ENCODE measurements around the gene AKT1.
"Not testable (repeated sequence)": the region's sequence is repeated elsewhere in the genome, so short reads cannot be mapped to it uniquely, and the experiment has no call there.

AKT1 gene

DNA sequence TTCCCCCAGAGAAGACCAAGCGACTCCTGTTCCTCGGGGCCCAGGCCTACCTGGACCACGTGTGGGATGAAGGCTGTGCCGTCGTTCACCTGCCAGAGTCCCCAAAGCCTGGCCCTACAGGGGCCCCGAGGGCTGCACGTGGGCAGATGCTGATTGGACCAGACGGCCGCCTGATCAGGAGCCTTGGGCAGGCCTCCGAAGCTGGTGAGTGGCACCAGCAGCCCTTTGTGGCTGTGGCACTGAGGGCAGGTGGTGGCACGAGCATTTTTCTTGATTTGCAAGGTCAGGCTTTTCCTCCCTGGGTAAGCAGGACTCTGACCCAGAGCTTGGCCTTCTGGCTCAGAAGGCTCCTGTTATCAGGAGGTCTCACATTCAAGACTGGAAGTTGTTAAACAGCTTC, 39.9 kb downstream of the AKT1 start:
- DNase-seq (ENCODE audit: low spot score in 2 of 2) (no peak), ATAC-seq (ENCODE audit: low read depth) (no peak)
- H3K4me3 Mint-ChIP-seq = no peak overlapping the region
- no peak overlapping the region for H3K27ac Mint-ChIP-seq
- H3K9me3 Mint-ChIP-seq = no peaks in the 10 kb centered on the region
- peaks cover 25% of the 10 kb centered on the region for H3K4me1 Mint-ChIP-seq
- no peaks in the 10 kb centered on the region for H3K27me3 Mint-ChIP-seq
- H3K36me3 Mint-ChIP-seq = peaks cover 18% of the 10 kb centered on the region

DNA sequence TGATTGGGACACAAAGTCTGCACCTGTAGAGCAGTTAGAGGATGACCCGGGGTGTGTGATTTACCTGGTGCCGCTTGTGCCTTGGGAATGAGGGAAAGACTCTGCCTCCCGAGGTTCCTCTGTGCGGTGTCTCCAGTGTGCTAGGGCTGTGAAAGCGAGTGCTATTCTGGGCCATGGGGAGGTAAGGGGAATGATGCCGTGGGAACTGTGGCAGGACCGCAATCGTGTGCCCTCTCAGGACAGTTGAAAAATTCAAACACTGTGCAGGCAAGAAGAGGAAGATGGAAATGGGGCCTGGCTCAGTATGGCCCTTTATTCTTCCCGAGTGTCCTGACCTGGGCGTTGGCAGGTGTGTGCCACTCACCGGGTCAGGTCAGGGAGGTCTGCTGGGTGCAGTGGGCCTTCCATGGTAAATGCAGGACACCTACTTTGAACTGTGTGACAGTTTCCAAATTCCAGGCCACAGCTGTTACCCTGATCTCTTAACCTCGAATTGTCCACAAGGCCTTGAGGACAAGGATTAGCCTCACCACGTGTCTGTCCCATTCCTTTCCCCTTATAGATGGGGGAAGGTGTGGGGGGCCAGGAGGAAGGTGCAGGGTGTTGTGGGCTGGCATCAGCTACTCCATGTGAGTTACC, 41.2 kb downstream of the AKT1 start:
- ATAC-seq (ENCODE audit: low read depth) = no peak
- Mint-ChIP-seq H3K9me3 (no peaks in the 10 kb centered on the region), H3K27ac (peak overlapping the region; percentile 92), H3K4me1 (peaks cover 25% of the 10 kb centered on the region), H3K27me3 (no peaks in the 10 kb centered on the region), H3K36me3 (peaks cover 12% of the 10 kb centered on the region), H3K4me3 (peak overlapping the region; percentile 81)
- DNase-seq (ENCODE audit: low spot score in 2 of 2) = no peak

DNA sequence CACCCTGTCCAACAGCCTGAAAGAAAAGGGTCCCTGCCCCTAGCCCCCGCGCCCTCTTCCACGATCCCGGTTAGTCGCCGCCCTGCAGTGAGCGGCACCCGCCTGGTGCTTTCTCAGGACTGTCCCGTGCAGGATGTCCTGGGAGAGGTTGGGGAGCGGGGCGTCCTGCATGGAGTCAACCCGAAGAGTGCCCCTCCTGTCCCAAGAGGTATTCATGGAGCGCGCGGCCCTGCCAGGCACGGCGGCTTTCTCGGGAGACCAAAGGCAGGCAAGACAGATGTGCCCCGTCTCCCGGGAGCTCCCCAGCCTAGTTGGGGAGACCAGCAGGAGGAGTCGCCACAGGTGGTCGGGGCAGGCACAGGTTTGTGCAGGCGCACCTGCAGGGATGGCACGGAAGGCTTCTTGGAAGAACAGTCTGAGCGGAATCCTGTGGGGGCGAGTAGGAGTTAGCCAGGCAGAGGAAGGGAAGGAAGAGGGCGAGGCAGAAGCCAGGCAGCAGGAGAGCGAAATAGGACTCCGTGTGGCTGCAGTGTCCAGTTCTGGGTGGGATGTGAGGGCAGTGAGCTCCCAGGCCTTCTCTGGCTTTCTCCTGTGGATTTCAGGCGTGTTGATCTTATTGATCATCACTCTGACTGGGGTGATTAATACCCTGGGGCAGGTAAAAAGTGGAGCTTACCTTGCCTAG, 41.9 kb downstream of the AKT1 start:
- H3K4me1 Mint-ChIP-seq = peaks cover 31% of the 10 kb centered on the region
- H3K27ac Mint-ChIP-seq = peak overlapping the region; percentile 92
- no peak for ATAC-seq (ENCODE audit: low read depth)
- no peaks in the 10 kb centered on the region for H3K9me3 Mint-ChIP-seq
- H3K27me3 Mint-ChIP-seq = peaks cover 2% of the 10 kb centered on the region
- H3K4me3 Mint-ChIP-seq = peak overlapping the region; percentile 81
- DNase-seq (ENCODE audit: low spot score in 2 of 2) = no peak
- peaks cover 8% of the 10 kb centered on the region for H3K36me3 Mint-ChIP-seq

DNA sequence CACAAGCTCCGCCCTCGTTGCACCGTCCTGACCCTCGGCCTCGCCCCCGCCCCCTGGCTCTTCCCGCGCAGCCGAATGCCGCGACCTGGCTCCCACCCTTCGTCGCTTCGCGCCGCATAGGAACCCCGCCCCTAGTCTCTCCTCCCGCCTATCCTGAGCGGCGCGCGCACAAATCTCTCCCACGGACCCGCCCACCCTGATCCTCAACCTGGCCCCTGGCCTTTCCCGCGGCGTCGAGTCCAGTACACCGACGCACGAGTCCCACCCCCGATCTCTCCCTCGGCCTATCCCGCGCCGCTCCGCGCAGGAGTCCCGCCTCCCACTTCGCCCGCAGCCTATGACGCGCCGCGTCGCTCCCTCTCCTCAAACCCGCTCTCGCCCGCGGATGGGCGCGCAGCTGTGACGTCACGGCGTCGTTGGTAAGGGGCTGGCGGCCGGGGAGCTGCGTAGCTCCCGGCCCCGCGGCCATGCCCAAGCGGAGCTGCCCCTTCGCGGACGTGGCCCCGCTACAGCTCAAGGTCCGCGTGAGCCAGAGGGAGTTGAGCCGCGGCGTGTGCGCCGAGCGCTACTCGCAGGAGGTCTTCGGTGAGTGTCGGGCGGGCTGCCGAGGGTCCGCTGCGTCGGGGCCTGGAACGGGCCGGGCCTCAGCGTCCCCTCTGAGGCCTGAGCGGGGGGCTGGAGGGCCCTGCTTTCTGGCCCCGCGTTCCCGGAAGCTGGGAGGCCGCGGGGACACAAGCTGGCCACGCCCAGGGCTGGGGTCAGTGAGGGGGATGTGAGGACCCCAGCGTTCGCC, 42.6 kb downstream of the AKT1 start, which contains the start of gene SIVA1:
SIVA1 (plus strand) TSS at position 413 of the 793 bp plus-strand sequence; CDS start at position 468, 55 bp downstream.
- Mint-ChIP-seq H3K4me3 (peak within 1 kb of the TSS; percentile 81), H3K9me3 (no peaks in the 10 kb centered on the region), H3K27me3 (peaks cover 2% of the 10 kb centered on the region), H3K4me1 (peaks cover 31% of the 10 kb centered on the region), H3K36me3 (peaks cover 8% of the 10 kb centered on the region), H3K27ac (peak within 1 kb of the TSS; percentile 92)
- ATAC-seq (ENCODE audit: low read depth) (peak; percentile 83), DNase-seq (ENCODE audit: low spot score in 2 of 2) (peak; percentile 98 to 99)

DNA sequence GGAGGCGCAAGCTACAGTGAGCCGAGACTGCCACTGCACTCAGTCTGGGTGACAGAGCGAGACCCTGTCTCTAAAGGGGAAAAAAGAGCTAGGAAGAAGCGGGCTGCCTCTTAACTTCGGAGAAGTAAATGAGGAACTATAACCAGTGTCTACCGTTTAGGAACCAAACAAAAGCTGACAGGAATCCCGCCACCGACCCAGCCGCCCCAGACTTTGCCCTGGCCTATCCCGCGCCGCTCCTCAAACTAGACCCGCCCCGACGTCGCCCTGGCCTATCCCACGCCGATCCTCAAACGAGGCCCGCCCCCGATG, 43.2 kb downstream of the AKT1 start:
- peaks cover 6% of the 10 kb centered on the region for H3K36me3 Mint-ChIP-seq
- ATAC-seq (ENCODE audit: low read depth) = peak; percentile 79
- peaks cover 2% of the 10 kb centered on the region for H3K27me3 Mint-ChIP-seq
- H3K27ac Mint-ChIP-seq = peak overlapping the region; percentile 92
- no peak for DNase-seq (ENCODE audit: low spot score in 2 of 2)
- peak overlapping the region; percentile 81 for H3K4me3 Mint-ChIP-seq
- H3K9me3 Mint-ChIP-seq = no peaks in the 10 kb centered on the region
- H3K4me1 Mint-ChIP-seq = peaks cover 28% of the 10 kb centered on the region

DNA sequence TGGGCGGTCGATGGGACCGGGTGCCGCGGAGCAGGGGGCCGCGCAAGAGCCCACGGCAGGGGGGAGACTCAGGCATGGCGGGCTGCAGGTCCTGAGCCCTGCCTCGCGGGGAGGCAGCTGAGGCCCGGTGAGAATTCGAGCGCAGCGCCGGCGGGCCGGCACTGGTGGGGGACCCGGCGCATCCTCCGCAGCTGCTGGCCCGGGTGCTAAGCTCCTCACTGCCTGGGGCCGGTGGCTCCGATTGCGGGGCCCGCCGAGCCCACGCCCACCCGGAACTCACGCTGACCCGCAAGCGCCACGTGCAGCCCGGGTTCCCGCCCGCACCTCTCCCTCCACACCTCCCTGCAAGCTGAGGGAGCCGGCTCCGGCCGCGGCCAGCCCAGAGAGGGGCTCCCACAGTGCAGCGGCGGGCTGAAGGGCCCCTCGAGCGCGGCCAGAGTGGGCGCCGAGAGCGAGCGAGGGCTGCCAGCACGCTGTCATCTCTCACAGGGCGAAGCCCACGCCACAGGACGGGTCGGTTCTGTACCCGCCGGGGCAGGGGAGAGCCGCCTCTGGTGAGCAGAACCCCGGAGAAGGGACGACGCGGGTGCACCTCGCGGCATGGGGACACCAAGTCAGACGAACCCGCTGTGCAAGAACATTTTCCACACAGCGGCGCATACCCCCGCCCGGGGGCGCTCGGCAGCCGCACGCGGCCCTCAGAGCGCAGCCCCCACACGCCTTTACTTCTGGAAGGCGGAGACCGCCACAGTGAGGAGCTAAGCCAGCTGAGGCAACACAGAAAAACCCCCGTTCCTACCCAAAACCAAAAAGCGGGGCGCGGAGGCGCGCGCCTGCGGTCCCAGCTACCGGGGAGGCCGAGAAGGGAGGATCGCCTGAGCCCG, 43.8 kb downstream of the AKT1 start:
- H3K27ac Mint-ChIP-seq = peak overlapping the region; percentile 92
- H3K4me3 Mint-ChIP-seq = peak overlapping the region; percentile 81
- ATAC-seq (ENCODE audit: low read depth) = no peak

DNA sequence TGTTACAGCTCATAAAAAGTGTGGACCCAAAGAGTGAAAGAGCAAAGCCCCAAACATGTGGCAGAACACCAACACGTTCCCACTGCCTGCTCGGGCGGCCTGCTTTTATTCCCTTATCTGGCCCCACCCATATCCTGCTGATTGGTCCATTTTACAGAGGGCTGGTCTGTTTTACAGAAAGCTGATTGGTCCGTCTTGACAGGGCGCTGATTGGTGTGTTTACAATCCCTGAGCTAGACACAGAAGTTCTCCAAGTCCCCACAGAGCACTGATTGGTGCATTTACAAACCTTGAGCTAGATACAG, 44.8 kb downstream of the AKT1 start:
- H3K27me3 Mint-ChIP-seq; H3K36me3 Mint-ChIP-seq; DNase-seq (ENCODE audit: low spot score in 2 of 2); H3K9me3 Mint-ChIP-seq; H3K27ac Mint-ChIP-seq; ATAC-seq (ENCODE audit: low read depth): not testable (repeated sequence)
- peak overlapping the region; percentile 46 for H3K4me3 Mint-ChIP-seq
- peaks cover 27% of the 10 kb centered on the region for H3K4me1 Mint-ChIP-seq

More for the DNA sequence above, 43.8 kb downstream of the AKT1 start:
- peaks cover 6% of the 10 kb centered on the region for H3K36me3 Mint-ChIP-seq
- no peak for DNase-seq (ENCODE audit: low spot score in 2 of 2)
- no peaks in the 10 kb centered on the region for H3K9me3 Mint-ChIP-seq
- H3K27me3 Mint-ChIP-seq = peaks cover 2% of the 10 kb centered on the region
- peaks cover 26% of the 10 kb centered on the region for H3K4me1 Mint-ChIP-seq

DNA sequence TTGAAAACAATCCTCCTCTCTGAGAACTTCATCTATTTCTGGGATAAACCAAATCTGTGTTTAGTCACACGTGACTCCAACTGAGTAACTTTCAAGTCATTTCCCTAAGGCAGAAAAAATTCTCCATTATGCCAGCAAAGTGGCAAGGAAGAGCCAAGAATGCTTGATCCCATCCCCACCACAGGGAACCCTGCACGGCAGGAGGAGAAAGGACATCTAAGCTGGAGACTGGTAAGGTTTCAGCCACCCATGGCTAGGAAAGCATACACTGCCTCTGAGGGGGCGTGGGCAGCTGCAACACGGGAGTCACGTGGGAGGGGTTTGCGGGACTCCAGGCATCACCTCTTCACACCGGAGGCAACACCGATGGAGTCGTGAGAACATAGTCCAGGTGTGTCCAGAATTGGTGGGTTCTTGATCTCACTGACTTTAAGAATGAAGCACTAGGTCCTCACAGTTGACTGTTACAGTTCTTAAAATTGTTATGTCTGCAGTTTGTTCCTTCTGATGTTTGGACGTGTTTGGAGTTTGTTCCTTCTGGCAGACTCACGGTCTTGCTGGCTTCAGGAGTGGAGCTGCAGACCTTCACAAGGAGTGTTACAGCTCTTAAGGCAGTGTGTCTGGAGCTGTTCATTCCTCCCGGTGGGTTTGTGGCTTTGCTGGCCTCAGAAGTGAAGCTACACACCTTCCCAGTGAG, 45.3 kb downstream of the AKT1 start:
- ATAC-seq (ENCODE audit: low read depth) (no peak), DNase-seq (ENCODE audit: low spot score in 2 of 2) (no peak)
- Mint-ChIP-seq H3K27ac (no peak overlapping the region), H3K9me3 (no peaks in the 10 kb centered on the region), H3K27me3 (peaks cover 2% of the 10 kb centered on the region), H3K36me3 (no peaks in the 10 kb centered on the region), H3K4me3 (no peak overlapping the region), H3K4me1 (peaks cover 24% of the 10 kb centered on the region)

DNA sequence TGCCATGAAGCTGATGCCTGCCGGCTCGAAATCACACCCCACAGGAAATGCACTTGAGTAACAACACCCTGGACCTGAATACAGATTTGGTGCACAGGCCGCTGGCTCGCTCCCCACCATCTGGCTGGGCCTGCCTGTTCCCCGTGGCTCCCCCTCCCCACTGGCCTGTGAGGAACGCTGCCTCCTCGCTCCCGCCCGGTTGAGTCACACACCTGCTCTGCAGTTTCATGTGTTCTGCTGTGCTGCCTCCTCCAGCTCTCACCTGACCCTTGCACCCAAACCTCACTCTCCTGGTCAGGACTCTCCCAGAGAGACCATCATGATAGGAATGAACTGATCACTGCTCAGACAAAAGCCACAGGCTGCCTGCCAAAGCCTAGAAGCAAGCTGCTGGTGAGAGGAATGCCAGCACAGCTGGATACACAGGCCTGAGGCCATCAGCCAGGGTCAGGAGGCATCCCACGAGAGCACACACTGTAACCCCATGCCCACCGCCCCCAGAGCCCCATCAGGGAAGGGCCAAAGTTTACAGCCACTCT, 46.4 kb downstream of the AKT1 start:
- no peak overlapping the region for H3K4me3 Mint-ChIP-seq
- ATAC-seq (ENCODE audit: low read depth) = no peak
- H3K9me3 Mint-ChIP-seq = no peaks in the 10 kb centered on the region
- H3K27ac Mint-ChIP-seq = no peak overlapping the region
- H3K27me3 Mint-ChIP-seq = peaks cover 2% of the 10 kb centered on the region
- peaks cover 18% of the 10 kb centered on the region for H3K4me1 Mint-ChIP-seq
- DNase-seq (ENCODE audit: low spot score in 2 of 2) = no peak
- no peaks in the 10 kb centered on the region for H3K36me3 Mint-ChIP-seq

DNA sequence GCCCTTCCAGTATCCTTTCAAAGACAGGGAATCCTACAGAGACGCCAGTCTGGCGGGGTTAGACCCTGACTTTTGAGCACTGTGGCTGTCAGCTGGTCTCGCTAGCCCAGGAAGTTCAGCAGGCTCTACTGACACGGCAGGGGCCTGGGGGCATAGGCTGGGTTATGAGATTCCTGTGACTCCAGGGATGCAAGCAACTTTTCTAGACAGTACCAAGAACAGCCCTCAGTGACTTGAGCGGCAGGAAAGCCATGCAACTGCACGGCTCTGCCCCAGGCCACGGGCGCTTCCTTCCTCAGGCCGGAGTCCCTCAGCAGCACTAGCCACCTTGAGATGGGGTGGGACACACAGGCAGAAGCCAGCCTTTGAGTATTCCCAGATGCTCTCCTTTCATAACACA, 47.7 kb downstream of the AKT1 start:
- Mint-ChIP-seq H3K27me3 (peaks cover 2% of the 10 kb centered on the region), H3K36me3 (no peaks in the 10 kb centered on the region), H3K4me1 (peaks cover 11% of the 10 kb centered on the region), H3K27ac (no peak overlapping the region), H3K4me3 (no peak overlapping the region), H3K9me3 (no peaks in the 10 kb centered on the region)
- ATAC-seq (ENCODE audit: low read depth) (no peak), DNase-seq (ENCODE audit: low spot score in 2 of 2) (no peak)

DNA sequence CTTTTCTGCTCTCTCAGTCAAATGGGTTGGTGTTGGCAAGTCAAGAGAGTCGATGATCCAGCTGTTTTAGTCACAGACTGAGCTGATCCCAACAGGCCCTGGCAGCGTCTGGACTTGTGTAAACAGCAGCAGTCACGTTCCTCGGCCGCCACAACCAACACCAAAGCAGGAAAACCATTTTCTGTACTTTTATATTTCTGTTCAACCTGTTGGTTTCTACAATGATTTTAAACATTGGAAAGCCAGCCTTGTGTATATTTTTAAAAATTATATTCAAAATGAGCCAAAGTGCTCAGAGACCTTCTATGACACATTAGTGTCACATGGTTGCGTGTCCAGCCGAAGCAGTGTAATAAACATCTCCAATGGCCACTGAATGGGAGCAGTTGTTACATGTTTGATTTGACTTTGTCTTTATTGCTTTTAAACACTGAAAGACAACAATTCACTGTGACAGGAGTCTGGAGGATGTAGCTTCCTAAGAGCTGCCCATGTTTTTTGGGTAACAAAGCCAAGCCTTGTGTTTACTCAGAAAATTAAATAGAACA, 48.5 kb downstream of the AKT1 start:
- ATAC-seq (ENCODE audit: low read depth) (no peak), DNase-seq (ENCODE audit: low spot score in 2 of 2) (no peak)
- peaks cover 9% of the 10 kb centered on the region for H3K27me3 Mint-ChIP-seq
- no peaks in the 10 kb centered on the region for H3K36me3 Mint-ChIP-seq
- H3K4me3 Mint-ChIP-seq = no peak overlapping the region
- no peaks in the 10 kb centered on the region for H3K9me3 Mint-ChIP-seq
- H3K27ac Mint-ChIP-seq = no peak overlapping the region
- peaks cover 11% of the 10 kb centered on the region for H3K4me1 Mint-ChIP-seq

DNA sequence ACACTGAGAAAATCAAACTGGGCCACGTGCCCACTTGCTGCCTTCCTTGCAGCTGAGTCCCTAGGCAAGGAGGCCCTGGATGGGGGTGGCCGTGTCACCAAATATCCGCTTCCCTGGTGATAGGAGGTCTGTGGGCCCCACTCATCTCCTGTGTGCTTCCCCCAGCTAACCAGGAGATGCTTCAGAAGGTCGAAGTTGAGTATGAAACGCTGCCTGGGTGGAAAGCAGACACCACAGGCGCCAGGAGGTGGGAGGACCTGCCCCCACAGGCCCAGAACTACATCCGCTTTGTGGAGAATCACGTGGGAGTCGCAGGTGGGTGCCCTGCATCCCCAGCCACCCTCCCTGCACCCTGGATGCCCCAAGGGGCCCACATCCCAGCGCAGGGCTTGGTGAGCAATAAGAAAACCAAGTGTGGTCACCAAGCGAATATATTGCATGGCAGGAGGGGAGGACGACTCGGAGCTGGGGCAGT, 49.4 kb downstream of the AKT1 start:
- ATAC-seq (ENCODE audit: low read depth) (peak; percentile 37), DNase-seq (ENCODE audit: low spot score in 2 of 2) (no peak)
- H3K4me1 Mint-ChIP-seq = peaks cover 13% of the 10 kb centered on the region
- H3K27ac Mint-ChIP-seq = no peak overlapping the region
- peaks cover 16% of the 10 kb centered on the region for H3K27me3 Mint-ChIP-seq
- no peaks in the 10 kb centered on the region for H3K9me3 Mint-ChIP-seq
- H3K4me3 Mint-ChIP-seq = no peak overlapping the region
- no peaks in the 10 kb centered on the region for H3K36me3 Mint-ChIP-seq

DNA sequence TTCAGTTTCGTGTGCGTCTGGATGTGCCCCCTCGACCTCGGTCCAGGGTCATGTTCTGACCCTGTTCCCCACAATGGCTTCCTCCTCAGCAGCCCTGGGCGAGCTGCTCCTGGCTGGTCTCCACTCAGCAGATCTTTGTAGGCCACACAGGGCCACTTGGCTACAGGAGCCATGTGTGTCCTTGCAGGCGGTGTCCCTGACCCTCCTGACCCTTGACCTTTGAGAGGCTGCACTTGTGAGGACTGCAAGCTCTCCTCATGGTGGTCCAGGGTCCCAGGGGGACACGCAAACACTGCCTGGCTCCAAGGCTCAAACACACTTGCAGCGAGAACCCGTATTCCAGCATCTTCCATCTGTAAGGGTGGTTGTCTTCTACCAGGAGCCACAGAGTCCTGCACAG, 50.1 kb downstream of the AKT1 start:
- DNase-seq (ENCODE audit: low spot score in 2 of 2) = no peak
- H3K4me1 Mint-ChIP-seq = peaks cover 14% of the 10 kb centered on the region
- H3K9me3 Mint-ChIP-seq = no peaks in the 10 kb centered on the region
- H3K36me3 Mint-ChIP-seq = no peaks in the 10 kb centered on the region
- peaks cover 19% of the 10 kb centered on the region for H3K27me3 Mint-ChIP-seq
- H3K4me3 Mint-ChIP-seq = no peak overlapping the region
- H3K27ac Mint-ChIP-seq = no peak overlapping the region
- ATAC-seq (ENCODE audit: low read depth) = no peak
